NCI-H1105 treated with DMSO at 0.1 percent for 48 hours (cell line): ENCODE results near the gene KRTAP9-2.
"Not testable (repeated sequence)": the region's sequence is repeated elsewhere in the genome, so short reads cannot be mapped to it uniquely, and the experiment has no call there.

Source experiments
- DNase-seq: peaks from one replicate; lab custom pipeline; 2025; lab: John Stamatoyannopoulos, UW

KRTAP9-2 gene

GRCh38 chr17:41237116-41237515 lies 10.7 kb downstream of the KRTAP9-2 start:
- not testable (repeated sequence) for DNase-seq

GRCh38 chr17:41237949-41238437 lies 11.5 kb downstream of the KRTAP9-2 start, which contains the start of gene KRTAP9-8:
TSS of gene KRTAP9-8 (plus strand) at chr17:41237999. CDS start at chr17:41238052, 53 bp downstream.
- DNase-seq, result not testable (repeated sequence)

- DNase-seq, result not testable (repeated sequence)
Observed at GRCh38 chr17:41246995-41247787, 20.7 kb downstream of the KRTAP9-2 start.

- DNase-seq, result not testable (repeated sequence)
Observed at GRCh38 chr17:41249637-41250240, 23.3 kb downstream of the KRTAP9-2 start, which contains the start of gene KRTAP9-4. TSS of gene KRTAP9-4 (plus strand) at chr17:41249687. CDS start at chr17:41249721, 34 bp downstream.

GRCh38 chr17:41251261-41251660 lies 24.8 kb downstream of the KRTAP9-2 start:
- no peak for DNase-seq

GRCh38 chr17:41254861-41255260 lies 28.4 kb downstream of the KRTAP9-2 start:
- no peak for DNase-seq

- DNase-seq, result not testable (repeated sequence)
Observed at GRCh38 chr17:41255381-41256290, 29.2 kb downstream of the KRTAP9-2 start, which contains the start of gene KRTAP9-9. TSS of gene KRTAP9-9 (plus strand) at chr17:41255384.

- DNase-seq, result no peak
Observed at GRCh38 chr17:41256291-41256685, 29.8 kb downstream of the KRTAP9-2 start.

- no peak for DNase-seq
Observed at GRCh38 chr17:41258406-41258805, 32.0 kb downstream of the KRTAP9-2 start.

- no peak for DNase-seq
Observed at GRCh38 chr17:41263212-41263611, 36.8 kb downstream of the KRTAP9-2 start.

- DNase-seq, result no peak
Observed at GRCh38 chr17:41264599-41264998, 38.2 kb downstream of the KRTAP9-2 start.

GRCh38 chr17:41265078-41265477 lies 38.6 kb downstream of the KRTAP9-2 start, which contains the start of gene KRTAP9-6:
TSS of gene KRTAP9-6 (plus strand) at chr17:41265378. CDS start at chr17:41265378, 0 bp downstream.
- no peak for DNase-seq

- DNase-seq, result no peak
Observed at GRCh38 chr17:41267711-41268110, 41.3 kb downstream of the KRTAP9-2 start.

GRCh38 chr17:41271323-41271722 lies 44.9 kb downstream of the KRTAP9-2 start:
- not testable (repeated sequence) for DNase-seq

- no peak for DNase-seq
Observed at GRCh38 chr17:41271858-41272257, 45.4 kb downstream of the KRTAP9-2 start.

GRCh38 chr17:41275648-41276190 lies 49.3 kb downstream of the KRTAP9-2 start, which contains the start of gene KRTAP9-7:
TSS of gene KRTAP9-7 (plus strand) at chr17:41275698. CDS start at chr17:41275698, 0 bp downstream.
- DNase-seq, result not testable (repeated sequence)
